Measurements from ENCODE around the gene HYAL3.

The HYAL3 gene

GRCh38 chr3:50339485-50340146 is 40.4 kb upstream of the HYAL3 start:
- H3K4me2 ChIP-seq (ENCODE audit: low read length), result no peak overlapping the region
- H3K27ac ChIP-seq (ENCODE audit: low read depth, low read length), result no peak overlapping the region

GRCh38 chr3:50338965-50339364 is 39.8 kb upstream of the HYAL3 start:
- Histone ChIP-seq H3K4me2 (ENCODE audit: low read length) (no peak overlapping the region), H4K8ac (ENCODE audit: low read depth, low read length) (no peak overlapping the region), H4K5ac (ENCODE audit: low read length) (no peak overlapping the region), H3K9ac (ENCODE audit: low read length) (no peak overlapping the region), H3K79me1 (ENCODE audit: low read length) (peaks cover 12% of the 10 kb centered on the region), H3K27ac (ENCODE audit: low read depth, low read length) (no peak overlapping the region), H2BK120ac (ENCODE audit: low read depth, low read length) (no peak overlapping the region), H3K23ac (ENCODE audit: low read length) (no peak overlapping the region), H2BK5ac (ENCODE audit: low read length) (no peak overlapping the region), H3K27me3 (ENCODE audit: insufficient read depth, low read length, poor library complexity) (peaks cover 10% of the 10 kb centered on the region), H3K56ac (ENCODE audit: low read length) (peak overlapping the region; percentile 12), H3K18ac (ENCODE audit: low read length) (no peak overlapping the region), H3K4me3 (ENCODE audit: low read length) (no peak overlapping the region), H3K79me2 (ENCODE audit: control insufficient read depth, insufficient read depth, low read length) (peaks cover 20% of the 10 kb centered on the region), H2AK5ac (ENCODE audit: low read length) (no peak overlapping the region), H3K4ac (ENCODE audit: low read depth, low read length) (no peak overlapping the region), H2BK15ac (replicated peaks; ENCODE audit: low read depth) (no peak overlapping the region), H3K4me1 (ENCODE audit: control insufficient read depth, low read depth, low read length) (no peaks in the 10 kb centered on the region), H3K36me3 (ENCODE audit: control insufficient read depth, insufficient read depth, low read length) (no peaks in the 10 kb centered on the region)
- no CpG with 5 or more reads among the region's 5 CpGs for WGBS (ENCODE audit: extremely low coverage, insufficient coverage, low lambda C conversion rate)
- no peak for DNase-seq

More at GRCh38 chr3:50339485-50340146, 40.4 kb upstream of the HYAL3 start:
- Histone ChIP-seq H3K4me3 (ENCODE audit: low read length) (no peak overlapping the region), H3K4me1 (ENCODE audit: control insufficient read depth, low read depth, low read length) (no peaks in the 10 kb centered on the region), H2BK15ac (replicated peaks; ENCODE audit: low read depth) (no peak overlapping the region), H3K27me3 (ENCODE audit: insufficient read depth, low read length, poor library complexity) (peaks cover 10% of the 10 kb centered on the region), H3K18ac (ENCODE audit: low read length) (no peak overlapping the region), H3K79me1 (ENCODE audit: low read length) (peaks cover 9% of the 10 kb centered on the region), H3K9ac (ENCODE audit: low read length) (peak overlapping the region; percentile 73), H2AK5ac (ENCODE audit: low read length) (no peak overlapping the region), H3K36me3 (ENCODE audit: control insufficient read depth, insufficient read depth, low read length) (no peaks in the 10 kb centered on the region), H2BK5ac (ENCODE audit: low read length) (no peak overlapping the region), H3K4ac (ENCODE audit: low read depth, low read length) (no peak overlapping the region), H3K23ac (ENCODE audit: low read length) (no peak overlapping the region), H2BK120ac (ENCODE audit: low read depth, low read length) (no peak overlapping the region), H3K79me2 (ENCODE audit: control insufficient read depth, insufficient read depth, low read length) (peaks cover 16% of the 10 kb centered on the region), H4K5ac (ENCODE audit: low read length) (no peak overlapping the region), H3K56ac (ENCODE audit: low read length) (no peak overlapping the region), H4K8ac (ENCODE audit: low read depth, low read length) (no peak overlapping the region)
- DNase-seq, result no peak
- WGBS (ENCODE audit: extremely low coverage, insufficient coverage, low lambda C conversion rate), result no CpG with 5 or more reads among the region's 14 CpGs

DNA sequence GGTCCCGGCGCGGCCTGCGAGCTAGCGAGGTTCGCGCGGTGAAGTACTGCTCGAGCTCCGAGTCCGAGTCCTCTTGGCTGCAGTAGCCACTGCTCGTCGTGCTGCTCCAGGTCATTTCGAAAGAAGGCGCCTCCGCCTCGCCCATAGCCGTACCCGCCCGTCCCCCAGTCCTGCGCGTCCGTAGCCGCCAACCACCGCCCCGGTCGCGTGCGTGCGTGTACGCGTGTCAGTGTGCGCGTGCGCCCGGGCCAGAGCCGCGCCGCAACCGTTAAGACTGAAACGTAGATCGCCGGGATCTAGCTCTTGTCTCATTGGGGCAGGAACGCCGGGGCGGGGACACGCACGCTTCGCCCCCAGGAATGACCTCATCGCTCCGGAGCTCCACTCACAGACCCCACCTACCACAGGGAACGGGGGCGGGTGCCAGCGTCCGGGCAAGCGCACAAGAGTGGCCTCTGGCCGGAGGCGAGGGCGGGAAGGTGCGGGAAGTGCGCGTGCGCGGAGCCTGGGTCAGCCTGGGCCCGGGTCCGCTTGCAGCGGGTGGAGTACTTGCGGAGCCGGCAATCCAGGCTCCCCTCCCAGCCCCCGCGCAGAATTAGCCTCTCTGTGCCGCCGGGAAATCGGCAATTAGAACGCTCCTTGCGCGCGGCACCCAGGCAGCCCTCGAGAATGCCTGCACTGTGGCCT is 38.1 kb upstream of the HYAL3 start:
- H3K4ac ChIP-seq (ENCODE audit: low read depth, low read length), result peak overlapping the region; percentile 44
- peaks cover 10% of the 10 kb centered on the region for H3K27me3 ChIP-seq (ENCODE audit: insufficient read depth, low read length, poor library complexity)
- H3K56ac ChIP-seq (ENCODE audit: low read length), result peak overlapping the region; percentile 95
- no peaks in the 10 kb centered on the region for H3K36me3 ChIP-seq (ENCODE audit: control insufficient read depth, insufficient read depth, low read length)
- H2BK120ac ChIP-seq (ENCODE audit: low read depth, low read length), result no peak overlapping the region
- H4K8ac ChIP-seq (ENCODE audit: low read depth, low read length), result peak overlapping the region; percentile 6
- no peaks in the 10 kb centered on the region for H3K4me1 ChIP-seq (ENCODE audit: control insufficient read depth, low read depth, low read length)
- WGBS (ENCODE audit: extremely low coverage, insufficient coverage, low lambda C conversion rate), result no CpG with 5 or more reads among the region's 79 CpGs
- H3K27ac ChIP-seq (ENCODE audit: low read depth, low read length), result peak overlapping the region; percentile 82
- DNase-seq, result peak; percentile 99
- H3K9ac ChIP-seq (ENCODE audit: low read length), result peak overlapping the region; percentile 89
- peak overlapping the region; percentile 41 for H3K18ac ChIP-seq (ENCODE audit: low read length)
- no peak overlapping the region for H2AK5ac ChIP-seq (ENCODE audit: low read length)
- peak overlapping the region; percentile 84 for H3K4me2 ChIP-seq (ENCODE audit: low read length)
- H2BK5ac ChIP-seq (ENCODE audit: low read length), result peak overlapping the region; percentile 35
- H3K4me3 ChIP-seq (ENCODE audit: low read length), result peak overlapping the region; percentile 59
- H3K79me2 ChIP-seq (ENCODE audit: control insufficient read depth, insufficient read depth, low read length), result peaks cover 26% of the 10 kb centered on the region
- no peak overlapping the region for H4K5ac ChIP-seq (ENCODE audit: low read length)
- H3K79me1 ChIP-seq (ENCODE audit: low read length), result peaks cover 17% of the 10 kb centered on the region
- peak overlapping the region; percentile 48 for H3K23ac ChIP-seq (ENCODE audit: low read length)
- no peak overlapping the region for H2BK15ac ChIP-seq (replicated peaks; ENCODE audit: low read depth)

DNA sequence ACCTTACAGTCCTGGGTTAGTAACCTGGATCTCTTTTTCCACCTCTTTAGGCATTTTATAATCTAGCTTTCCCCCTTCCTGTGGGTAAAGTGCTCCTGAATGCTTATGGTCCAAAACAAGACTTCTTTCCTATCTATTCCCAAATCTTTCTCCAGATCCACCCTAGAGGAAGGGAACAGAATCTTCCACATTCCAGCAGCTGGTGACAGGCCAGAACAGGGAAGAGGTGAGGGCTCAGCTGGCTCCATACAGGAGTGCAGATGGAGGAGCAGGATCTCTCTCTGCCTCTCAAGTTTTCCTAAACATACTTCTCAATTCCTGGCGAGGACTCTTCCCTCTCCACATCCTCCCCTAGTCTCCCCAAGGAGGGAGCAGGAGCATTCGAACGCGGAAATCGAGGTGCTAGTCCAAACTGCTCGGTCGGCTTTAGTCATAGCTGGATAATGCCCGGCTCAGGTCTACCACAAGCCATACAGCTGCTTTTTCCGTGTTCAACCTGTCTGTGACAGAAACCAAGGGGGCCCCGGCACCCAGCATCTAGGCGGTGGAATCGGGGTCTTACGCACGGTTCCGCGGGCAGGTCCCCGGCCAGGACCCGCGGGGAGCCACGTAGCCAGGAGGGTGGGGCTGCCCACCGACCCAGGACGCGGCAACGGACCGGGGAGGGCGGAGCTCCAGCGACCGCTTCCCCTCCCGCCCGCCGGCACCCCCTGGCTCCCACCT is 37.4 kb upstream of the HYAL3 start:
- peak; percentile 70 for DNase-seq
- Histone ChIP-seq H3K27ac (ENCODE audit: low read depth, low read length) (peak overlapping the region; percentile 82), H3K4me2 (ENCODE audit: low read length) (peak overlapping the region; percentile 84), H3K18ac (ENCODE audit: low read length) (peak overlapping the region; percentile 41), H4K8ac (ENCODE audit: low read depth, low read length) (no peak overlapping the region), H3K4ac (ENCODE audit: low read depth, low read length) (peak overlapping the region; percentile 82), H3K4me1 (ENCODE audit: control insufficient read depth, low read depth, low read length) (no peaks in the 10 kb centered on the region), H4K5ac (ENCODE audit: low read length) (no peak overlapping the region), H3K79me1 (ENCODE audit: low read length) (peaks cover 17% of the 10 kb centered on the region), H3K4me3 (ENCODE audit: low read length) (peak overlapping the region; percentile 59), H2BK15ac (replicated peaks; ENCODE audit: low read depth) (no peak overlapping the region), H3K79me2 (ENCODE audit: control insufficient read depth, insufficient read depth, low read length) (peaks cover 26% of the 10 kb centered on the region), H2AK5ac (ENCODE audit: low read length) (peak overlapping the region; percentile 53), H3K23ac (ENCODE audit: low read length) (no peak overlapping the region), H2BK5ac (ENCODE audit: low read length) (peak overlapping the region; percentile 35), H3K36me3 (ENCODE audit: control insufficient read depth, insufficient read depth, low read length) (peaks cover 2% of the 10 kb centered on the region), H3K9ac (ENCODE audit: low read length) (peak overlapping the region; percentile 89), H3K27me3 (ENCODE audit: insufficient read depth, low read length, poor library complexity) (peaks cover 10% of the 10 kb centered on the region), H3K56ac (ENCODE audit: low read length) (peak overlapping the region; percentile 95), H2BK120ac (ENCODE audit: low read depth, low read length) (no peak overlapping the region)
- no CpG with 5 or more reads among the region's 31 CpGs for WGBS (ENCODE audit: extremely low coverage, insufficient coverage, low lambda C conversion rate)

GRCh38 chr3:50334339-50335075 is 35.3 kb upstream of the HYAL3 start:
- Histone ChIP-seq H3K36me3 (ENCODE audit: control insufficient read depth, insufficient read depth, low read length) (peaks cover 7% of the 10 kb centered on the region), H3K4me3 (ENCODE audit: low read length) (no peak overlapping the region), H3K23ac (ENCODE audit: low read length) (no peak overlapping the region), H2BK120ac (ENCODE audit: low read depth, low read length) (no peak overlapping the region), H3K27ac (ENCODE audit: low read depth, low read length) (no peak overlapping the region), H3K56ac (ENCODE audit: low read length) (no peak overlapping the region), H4K8ac (ENCODE audit: low read depth, low read length) (no peak overlapping the region), H3K4me2 (ENCODE audit: low read length) (no peak overlapping the region), H3K79me2 (ENCODE audit: control insufficient read depth, insufficient read depth, low read length) (peaks cover 26% of the 10 kb centered on the region), H3K79me1 (ENCODE audit: low read length) (peaks cover 18% of the 10 kb centered on the region), H3K4ac (ENCODE audit: low read depth, low read length) (no peak overlapping the region), H2BK5ac (ENCODE audit: low read length) (no peak overlapping the region), H3K9ac (ENCODE audit: low read length) (no peak overlapping the region), H3K18ac (ENCODE audit: low read length) (no peak overlapping the region), H2BK15ac (replicated peaks; ENCODE audit: low read depth) (no peak overlapping the region), H3K27me3 (ENCODE audit: insufficient read depth, low read length, poor library complexity) (no peaks in the 10 kb centered on the region), H4K5ac (ENCODE audit: low read length) (no peak overlapping the region), H2AK5ac (ENCODE audit: low read length) (no peak overlapping the region), H3K4me1 (ENCODE audit: control insufficient read depth, low read depth, low read length) (no peaks in the 10 kb centered on the region)
- no peak for DNase-seq
- WGBS (ENCODE audit: extremely low coverage, insufficient coverage, low lambda C conversion rate), result no CpG with 5 or more reads among the region's 5 CpGs

Measured in mesendoderm (in vitro differentiated cells).